Trophoblast cell (in vitro differentiated cells and primary cell): ENCODE measurements around the gene MCCC1.

Experiments
- DNase-seq, 2 donors: peaks; one replicate each; pipeline ENCODE4 v3.0.0-alpha.2; 2016
- H2AFZ ChIP-seq: 2 replicates; pipeline ENCODE4 v1.6.1; 2013; ENCODE audit warnings: low read length, moderate library complexity, mild to moderate bottlenecking; ENCODE audit not compliant: insufficient read depth, poor library complexity
- H2AK5ac ChIP-seq: 2 replicates; pipeline ENCODE4 v1.6.1; 2013; ENCODE audit warnings: mild to moderate bottlenecking, low read length
- H2BK120ac ChIP-seq: 2 replicates; pipeline ENCODE4 v1.6.1; 2013; ENCODE audit warnings: low read length, mild to moderate bottlenecking, moderate library complexity; ENCODE audit not compliant: insufficient read depth, poor library complexity
- H2BK12ac ChIP-seq: 2 replicates; pipeline ENCODE4 v1.6.1; 2013; ENCODE audit warnings: mild to moderate bottlenecking, low read length, moderate library complexity
- H2BK5ac ChIP-seq: 2 replicates; pipeline ENCODE4 v1.6.1; 2013; ENCODE audit warnings: low read length, low read depth, moderate library complexity, mild to moderate bottlenecking; ENCODE audit not compliant: poor library complexity
- H3K14ac ChIP-seq: 2 replicates; pipeline ENCODE4 v1.6.1; 2013; ENCODE audit warnings: mild to moderate bottlenecking, low read length
- H3K18ac ChIP-seq: 2 replicates; pipeline ENCODE4 v1.6.1; 2013; ENCODE audit warnings: mild to moderate bottlenecking, low read length
- H3K23ac ChIP-seq: 2 replicates; pipeline ENCODE4 v1.6.1; 2013; ENCODE audit warnings: low read length
- H3K27ac ChIP-seq: 2 replicates; pipeline ENCODE4 v1.5.1; 2013; ENCODE audit warnings: low read depth, mild to moderate bottlenecking, inconsistent platforms, low read length, moderate library complexity
- H3K27me3 ChIP-seq: 2 replicates; pipeline ENCODE4 v1.6.1; 2013; ENCODE audit warnings: inconsistent platforms, mild to moderate bottlenecking, low read length, moderate library complexity; ENCODE audit not compliant: insufficient read depth
- H3K36me3 ChIP-seq, 2 experiments: 1 replicate in 1 of 2; 2 replicates in 1 of 2; pipeline ENCODE4 v1.6.1; 2013; ENCODE audit warnings: low read length in 2 of 2, mild to moderate bottlenecking in 2 of 2, moderate library complexity in 1 of 2; ENCODE audit not compliant: insufficient read depth in 2 of 2, control insufficient read depth in 1 of 2
- H3K4ac ChIP-seq: 2 replicates; pipeline ENCODE4 v1.6.1; 2013; ENCODE audit warnings: low read depth, mild to moderate bottlenecking, low read length, moderate library complexity
- H3K4me1 ChIP-seq, 2 experiments: 1 replicate in 1 of 2; 2 replicates in 1 of 2; pipeline ENCODE4 v1.6.1; 2013; ENCODE audit warnings: low read length in 2 of 2, mild to moderate bottlenecking in 2 of 2, moderate library complexity in 1 of 2; ENCODE audit not compliant: insufficient read depth in 2 of 2, control insufficient read depth in 1 of 2
- H3K4me2 ChIP-seq: 2 replicates; pipeline ENCODE4 v1.6.1; 2013; ENCODE audit warnings: inconsistent platforms, mild to moderate bottlenecking, low read length, moderate library complexity
- H3K4me3 ChIP-seq: 2 replicates; pipeline ENCODE4 v1.5.1; 2013; ENCODE audit warnings: mild to moderate bottlenecking, low read depth, low read length, inconsistent platforms
- H3K79me1 ChIP-seq: one replicate; pipeline ENCODE4 v1.6.1; 2013; ENCODE audit warnings: low read length
- H3K79me2 ChIP-seq: 2 replicates; pipeline ENCODE4 v1.6.1; 2013; ENCODE audit warnings: low read length, mild to moderate bottlenecking; ENCODE audit not compliant: control insufficient read depth, insufficient read depth, poor library complexity
- H3K9ac ChIP-seq: 2 replicates; pipeline ENCODE4 v1.6.1; 2013; ENCODE audit warnings: mild to moderate bottlenecking, low read length
- H3K9me3 ChIP-seq: 2 replicates; pipeline ENCODE4 v1.6.1; 2013; ENCODE audit warnings: low read depth, mild to moderate bottlenecking, control low read depth, inconsistent platforms, low read length; ENCODE audit not compliant: insufficient read depth
- H4K12ac ChIP-seq: 2 replicates; pipeline ENCODE4 v1.6.1; 2013; ENCODE audit warnings: low read depth, mild to moderate bottlenecking, low read length, moderate library complexity
- H4K8ac ChIP-seq: 2 replicates; pipeline ENCODE4 v1.6.1; 2013; ENCODE audit warnings: low read depth, mild to moderate bottlenecking, low read length, moderate library complexity
- H4K91ac ChIP-seq: one replicate; pipeline ENCODE4 v1.6.1; 2013; ENCODE audit warnings: low read depth, mild to moderate bottlenecking, low read length, moderate library complexity
- WGBS: extraction: QIAGEN DNeasy Blood & Tissue Kit; methylation state at CpG from one replicate; pipeline ENCODE4 v1.1.7; 2013; ENCODE audit warnings: missing lambda C conversion rate; ENCODE audit not compliant: insufficient read length, insufficient coverage; ENCODE audit errors: extremely low coverage; 5-methylcytosine and 5-hydroxymethylcytosine counted together

Gene MCCC1

DNA sequence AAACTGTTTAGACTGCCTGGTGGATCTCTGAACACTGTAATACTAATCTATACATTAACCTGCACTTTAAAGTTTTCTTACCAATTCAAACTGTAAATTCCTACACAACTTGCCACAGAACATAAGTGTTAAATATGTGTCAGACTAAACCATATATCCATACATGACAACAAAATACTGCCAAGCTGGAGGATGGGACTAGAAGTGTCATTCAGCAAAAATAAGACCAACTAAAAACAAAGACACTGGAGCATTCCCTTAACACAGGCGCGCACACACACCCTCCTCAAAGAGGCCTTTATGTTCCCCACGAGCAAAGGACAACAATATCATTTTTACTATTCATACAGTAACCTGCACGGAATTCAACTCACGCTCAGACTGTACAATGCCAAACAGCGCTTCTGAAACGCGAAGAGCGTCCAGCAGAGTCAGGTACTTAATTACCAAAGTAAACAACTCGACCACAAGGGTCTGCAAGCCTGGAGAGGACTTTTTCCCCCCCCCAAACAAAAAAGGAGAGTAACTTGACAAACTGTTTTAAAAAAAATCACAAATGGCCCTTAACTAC, 120.1 kb downstream of the MCCC1 start:
- Histone ChIP-seq H3K4me2 (peak overlapping the region; percentile 91), H3K4ac (peak overlapping the region; percentile 85), H2BK5ac (no peak overlapping the region), H3K14ac (no peak overlapping the region), H2BK12ac (no peak overlapping the region), H4K91ac (no peak overlapping the region), H3K27ac (no peak overlapping the region), H3K79me2 (peaks cover 14% of the 10 kb centered on the region), H3K36me3 (no peaks in the 10 kb centered on the region), H2BK120ac (no peak overlapping the region), H3K9me3 (no peaks in the 10 kb centered on the region), H2AFZ (no peak overlapping the region), H4K12ac (no peak overlapping the region), H3K4me3 (no peak overlapping the region), H3K18ac (no peak overlapping the region), H2AK5ac (no peak overlapping the region), H3K27me3 (no peaks in the 10 kb centered on the region), H4K8ac (no peak overlapping the region), H3K23ac (no peak overlapping the region), H3K9ac (no peak overlapping the region), H3K79me1 (peaks cover 7% of the 10 kb centered on the region), H3K4me1 (peaks cover 0 to 3% of the 10 kb centered on the region in 2 experiments)
- WGBS, result no CpG with 5 or more reads among the region's 10 CpGs
- DNase-seq, result peak in 1 of 2 donors; percentile 23

DNA sequence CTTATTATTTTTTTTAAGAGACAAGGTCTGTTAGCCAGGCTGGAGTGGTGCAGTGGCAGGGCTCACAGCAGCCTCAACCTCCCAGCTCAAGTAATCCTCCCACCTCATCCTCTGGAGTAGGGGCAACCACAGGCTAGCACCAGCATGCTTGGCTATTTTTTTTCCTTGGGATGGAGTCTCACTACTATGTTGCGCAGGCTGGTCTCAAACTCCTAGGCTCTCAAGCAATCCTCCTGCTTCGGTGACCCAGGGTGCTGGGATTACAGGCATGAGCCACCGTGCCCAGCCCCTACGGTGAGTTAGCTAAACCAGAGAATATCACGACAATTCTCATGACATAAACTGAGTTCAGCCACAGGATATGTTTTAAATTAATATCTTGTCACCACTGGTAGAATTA, 120.9 kb downstream of the MCCC1 start:
- WGBS, result no CpG with 5 or more reads among the region's 5 CpGs
- no peak overlapping the region for H2BK12ac ChIP-seq

GRCh38 chr3:182973047-182973446, 126.2 kb downstream of the MCCC1 start:
- no peak overlapping the region for H3K18ac ChIP-seq

More for the DNA sequence above, 120.9 kb downstream of the MCCC1 start:
- H3K4ac ChIP-seq, result peak overlapping the region; percentile 76
- no peak overlapping the region for H2AK5ac ChIP-seq
- no peak overlapping the region for H2AFZ ChIP-seq
- H3K9ac ChIP-seq, result no peak overlapping the region
- no peaks in the 10 kb centered on the region for H3K9me3 ChIP-seq
- H3K27ac ChIP-seq, result no peak overlapping the region
- H3K27me3 ChIP-seq, result no peaks in the 10 kb centered on the region
- no peak overlapping the region for H3K18ac ChIP-seq
- H4K8ac ChIP-seq, result no peak overlapping the region
- no peak overlapping the region for H2BK120ac ChIP-seq
- no peak overlapping the region for H3K4me3 ChIP-seq
- H3K36me3 ChIP-seq, result no peaks in the 10 kb centered on the region
- no peak overlapping the region for H3K4me2 ChIP-seq
- no peak overlapping the region for H4K91ac ChIP-seq
- H3K14ac ChIP-seq, result no peak overlapping the region
- H3K79me2 ChIP-seq, result peaks cover 14% of the 10 kb centered on the region
- H3K23ac ChIP-seq, result no peak overlapping the region
- H3K4me1 ChIP-seq, result peaks cover 0 to 3% of the 10 kb centered on the region in 2 experiments
- no peak overlapping the region for H2BK5ac ChIP-seq
- H4K12ac ChIP-seq, result no peak overlapping the region
- H3K79me1 ChIP-seq, result peaks cover 7% of the 10 kb centered on the region
- no peak for DNase-seq

DNA sequence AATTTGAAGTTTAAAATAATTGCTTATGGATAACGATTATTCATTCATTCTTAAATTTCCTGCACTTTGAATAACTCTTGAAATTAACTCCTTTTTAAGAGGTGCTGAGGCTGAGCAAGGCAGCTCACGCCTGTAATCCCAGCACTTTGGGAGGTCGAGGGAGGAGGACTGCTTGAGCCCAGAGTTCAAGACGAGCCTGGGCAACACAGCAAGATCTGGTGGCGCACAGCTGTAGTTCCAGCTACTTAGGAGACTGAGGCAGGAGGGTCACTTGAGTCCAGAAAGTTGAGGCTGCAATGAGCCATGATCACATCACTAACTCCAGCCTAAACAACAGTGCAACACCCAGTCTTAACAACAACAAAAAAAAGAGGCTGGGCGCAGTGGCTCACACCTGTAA, 126.9 kb downstream of the MCCC1 start:
- Histone ChIP-seq H3K4me3 (no peak overlapping the region), H3K27me3 (no peaks in the 10 kb centered on the region), H3K79me2 (peaks cover 2% of the 10 kb centered on the region), H4K8ac (no peak overlapping the region), H2BK5ac (no peak overlapping the region), H3K18ac (no peak overlapping the region), H3K14ac (no peak overlapping the region), H3K36me3 (no peaks in the 10 kb centered on the region), H3K9ac (no peak overlapping the region), H3K9me3 (no peaks in the 10 kb centered on the region), H3K4me2 (no peak overlapping the region), H3K79me1 (no peaks in the 10 kb centered on the region), H4K91ac (no peak overlapping the region), H2AFZ (no peak overlapping the region), H2BK120ac (no peak overlapping the region), H4K12ac (no peak overlapping the region), H3K4ac (peak overlapping the region; percentile 40), H3K27ac (no peak overlapping the region), H3K4me1 (peaks cover 0 to 3% of the 10 kb centered on the region in 2 experiments), H2BK12ac (no peak overlapping the region), H2AK5ac (no peak overlapping the region), H3K23ac (no peak overlapping the region)
- no CpG with 5 or more reads among the region's 6 CpGs for WGBS
- DNase-seq, result no peak

More at GRCh38 chr3:182973047-182973446, 126.2 kb downstream of the MCCC1 start:
- Histone ChIP-seq H3K23ac (no peak overlapping the region), H2AFZ (no peak overlapping the region), H3K14ac (no peak overlapping the region), H3K4me3 (no peak overlapping the region), H4K12ac (no peak overlapping the region), H3K4ac (peak overlapping the region; percentile 21), H2BK120ac (no peak overlapping the region), H3K27ac (no peak overlapping the region), H4K8ac (no peak overlapping the region), H3K9ac (no peak overlapping the region), H2AK5ac (no peak overlapping the region), H3K79me2 (peaks cover 6% of the 10 kb centered on the region), H2BK5ac (no peak overlapping the region), H3K9me3 (no peaks in the 10 kb centered on the region), H3K4me2 (no peak overlapping the region), H3K36me3 (no peaks in the 10 kb centered on the region), H3K27me3 (no peaks in the 10 kb centered on the region), H2BK12ac (no peak overlapping the region), H3K4me1 (peaks cover 0 to 3% of the 10 kb centered on the region in 2 experiments), H4K91ac (no peak overlapping the region), H3K79me1 (no peaks in the 10 kb centered on the region)
- WGBS, result no CpG with 5 or more reads among the region's 5 CpGs
- no peak for DNase-seq
